Breast epithelium (tissue), 4 donors: Measurements from ENCODE around the gene LRRC30. TPM values are rescaled to one million over a fixed set of nuclear protein-coding genes. Genes with fewer than 3 reads are reported as not detected.

Source experiments
- DNase-seq, 2 donors: peaks; one replicate each; pipeline ENCODE4 v3.0.0-alpha.2; 2019; ENCODE audit warnings: low spot score in 2 of 2
- H3K27ac ChIP-seq, 2 donors: fragments of 200-600 bp; sonication (generic) in 1 of 2; one replicate each; pipeline ENCODE4 v1.5.1; 2016 to 2019; ENCODE audit warnings: mild to moderate bottlenecking in 1 of 2
- H3K27me3 ChIP-seq, 2 donors: fragments of 200-600 bp; sonication (generic) in 1 of 2; one replicate each; pipeline versions ENCODE4 v1.5.1 to v1.6.0; 2017 to 2019; ENCODE audit warnings: control low read depth in 1 of 2, mild to moderate bottlenecking in 1 of 2
- H3K36me3 ChIP-seq: fragments of 200-600 bp; one replicate; pipeline ENCODE4 v1.5.1; 2019
- H3K4me1 ChIP-seq, 2 donors: fragments of 200-600 bp; sonication (generic); one replicate each; pipeline ENCODE4 v1.5.1; 2016 to 2019; ENCODE audit warnings: control low read depth in 1 of 2
- H3K4me3 ChIP-seq, 3 donors: fragments of 200-600 bp; sonication (generic); 1 replicate in 2 of 3; 2 replicates in 1 of 3; pipeline ENCODE4 v1.5.1; 2016 to 2019; ENCODE audit warnings: mild to moderate bottlenecking in 3 of 3, moderate library complexity in 2 of 3
- H3K9me3 ChIP-seq, 2 donors: fragments of 200-600 bp; sonication (generic) in 1 of 2; one replicate each; pipeline ENCODE4 v1.5.1; 2016 to 2019; ENCODE audit warnings: control low read depth in 1 of 2
- CTCF ChIP-seq, 3 donors: fragments of 450-650 bp; IDR thresholded peaks; one replicate each; pipeline ENCODE4 v1.5.1; 2016 to 2017; ENCODE audit warnings: antibody characterized with exemption in 3 of 3, mild to moderate bottlenecking in 3 of 3, moderate library complexity in 3 of 3
- POLR2A ChIP-seq: fragments of 450-650 bp; IDR thresholded peaks from one replicate; pipeline ENCODE4 v1.6.1; 2016; ENCODE audit warnings: antibody characterized with exemption, mild to moderate bottlenecking, moderate library complexity
- POLR2AphosphoS5 ChIP-seq, 3 donors: sonication (generic); formaldehyde crosslinking; IDR thresholded peaks; one replicate each; pipeline ENCODE4 v1.6.1; 2017; ENCODE audit warnings: antibody characterized with exemption in 3 of 3
- intact Hi-C: fragments of 100-400 bp; cut with DNase I; formaldehyde crosslinking; loops from one replicate; pipeline ENCODE4 v1.15.1; 2023; ENCODE audit warnings: low total_unique reads
- total RNA-seq, 3 donors: library from RNA; depleted of rRNA; stranded (reverse); fragments of >200 nt; gene quantifications; one replicate each; pipeline ENCODE4 v1.1.0, GENCODE V29; 2016

The LRRC30 gene
- total RNA-seq, 3 donors from 2014 or later, result not detected

DNA sequence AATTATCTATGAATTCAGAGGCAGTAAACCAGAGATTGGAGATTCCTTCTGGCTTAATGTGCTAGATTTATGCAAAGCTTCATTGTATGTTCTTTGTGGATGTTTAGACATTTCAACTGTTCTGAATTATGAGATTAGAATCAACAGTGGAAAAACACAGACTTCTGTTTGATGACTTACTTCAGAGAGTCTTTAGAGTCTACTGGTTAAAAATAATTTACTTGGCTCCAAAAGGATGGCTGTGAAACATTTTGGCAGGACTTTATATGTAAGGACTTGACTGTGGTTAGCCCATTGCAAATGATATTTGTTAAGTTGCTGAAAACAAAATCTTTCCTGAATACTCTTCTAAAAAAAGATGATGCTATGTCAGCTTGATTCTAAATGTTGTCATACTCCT, 25.5 kb upstream of the LRRC30 start:
- Histone ChIP-seq H3K9me3 (no peaks in the 10 kb centered on the region), H3K27me3 (no peaks in the 10 kb centered on the region), H3K4me3 (no peak overlapping the region), H3K4me1 (peaks cover 0 to 6% of the 10 kb centered on the region in 2 donors), H3K36me3 (no peaks in the 10 kb centered on the region), H3K27ac (peak overlapping the region; percentile 27 to 62)
- no peak for TF ChIP-seq POLR2AphosphoS5 (IDR thresholded peaks at IDR 0.05)
- no peak for TF ChIP-seq POLR2A
- no peak for TF ChIP-seq CTCF (IDR thresholded peaks at IDR 0.05)
- DNase-seq, result no peak
- intact Hi-C loops, result no loop called here

DNA sequence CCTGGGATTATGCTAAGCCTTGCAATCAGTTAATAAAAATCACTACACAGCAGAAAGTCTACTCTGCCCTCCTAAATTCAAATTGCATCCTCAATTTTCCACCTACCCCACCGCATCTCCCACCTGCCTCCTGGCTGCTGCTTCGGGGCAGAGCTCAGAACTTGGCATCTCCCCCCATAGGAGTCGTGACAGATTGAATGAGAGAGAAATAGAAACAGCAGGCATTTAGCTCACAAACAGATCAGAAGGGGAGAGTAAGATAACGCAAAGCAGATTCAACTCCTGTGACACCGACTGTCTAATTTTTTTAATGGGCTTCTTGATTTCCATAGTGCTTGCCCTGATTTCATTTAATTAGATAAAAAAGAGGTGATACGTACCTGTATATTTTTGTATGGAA, 24.7 kb upstream of the LRRC30 start:
- TF ChIP-seq POLR2A, result no peak
- TF ChIP-seq POLR2AphosphoS5 (IDR thresholded peaks at IDR 0.05), result no peak
- no peak for TF ChIP-seq CTCF (IDR thresholded peaks at IDR 0.05)
- H3K9me3 ChIP-seq, result no peaks in the 10 kb centered on the region
- H3K27me3 ChIP-seq, result no peaks in the 10 kb centered on the region
- intact Hi-C loops, result no loop called here
- H3K36me3 ChIP-seq, result no peaks in the 10 kb centered on the region
- no peak for DNase-seq
- H3K4me1 ChIP-seq, result peaks cover 0 to 6% of the 10 kb centered on the region in 2 donors
- H3K4me3 ChIP-seq, result no peak overlapping the region
- H3K27ac ChIP-seq, result no peak overlapping the region

DNA sequence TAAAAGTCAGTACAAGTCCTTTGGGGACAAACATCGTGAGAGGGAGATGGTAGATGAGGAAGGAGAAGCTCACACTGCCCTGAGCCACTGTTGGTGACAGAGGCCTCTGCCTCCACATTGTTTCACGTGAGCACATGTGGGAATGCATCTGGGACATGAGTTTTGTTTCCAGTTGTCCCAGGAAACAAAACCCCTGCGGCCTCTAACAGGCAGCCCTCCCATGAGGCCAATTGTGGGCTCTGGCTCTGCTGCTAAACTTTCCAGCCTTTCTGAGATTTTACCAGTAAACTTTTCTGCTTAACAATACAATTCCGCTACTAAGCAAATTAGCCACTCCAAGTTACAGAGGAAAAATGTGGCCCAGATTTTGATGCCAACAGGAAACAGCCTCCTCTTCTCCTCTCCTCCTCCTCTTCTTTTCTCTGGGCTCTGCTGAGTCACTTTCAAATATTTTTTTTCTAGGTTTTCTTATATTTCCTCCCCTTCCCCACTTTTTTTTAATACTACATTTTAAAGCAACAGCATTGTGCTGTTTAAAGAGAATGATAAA, 23.4 kb upstream of the LRRC30 start:
- no peak for DNase-seq
- H3K36me3 ChIP-seq, result no peaks in the 10 kb centered on the region
- H3K27ac ChIP-seq, result peak overlapping the region in 1 of 2 donors; percentile 52
- intact Hi-C loops, result no loop called here
- no peaks in the 10 kb centered on the region for H3K9me3 ChIP-seq
- no peaks in the 10 kb centered on the region for H3K27me3 ChIP-seq
- TF ChIP-seq CTCF (IDR thresholded peaks at IDR 0.05), result no peak
- peaks cover 0 to 6% of the 10 kb centered on the region in 2 donors for H3K4me1 ChIP-seq
- H3K4me3 ChIP-seq, result no peak overlapping the region

DNA sequence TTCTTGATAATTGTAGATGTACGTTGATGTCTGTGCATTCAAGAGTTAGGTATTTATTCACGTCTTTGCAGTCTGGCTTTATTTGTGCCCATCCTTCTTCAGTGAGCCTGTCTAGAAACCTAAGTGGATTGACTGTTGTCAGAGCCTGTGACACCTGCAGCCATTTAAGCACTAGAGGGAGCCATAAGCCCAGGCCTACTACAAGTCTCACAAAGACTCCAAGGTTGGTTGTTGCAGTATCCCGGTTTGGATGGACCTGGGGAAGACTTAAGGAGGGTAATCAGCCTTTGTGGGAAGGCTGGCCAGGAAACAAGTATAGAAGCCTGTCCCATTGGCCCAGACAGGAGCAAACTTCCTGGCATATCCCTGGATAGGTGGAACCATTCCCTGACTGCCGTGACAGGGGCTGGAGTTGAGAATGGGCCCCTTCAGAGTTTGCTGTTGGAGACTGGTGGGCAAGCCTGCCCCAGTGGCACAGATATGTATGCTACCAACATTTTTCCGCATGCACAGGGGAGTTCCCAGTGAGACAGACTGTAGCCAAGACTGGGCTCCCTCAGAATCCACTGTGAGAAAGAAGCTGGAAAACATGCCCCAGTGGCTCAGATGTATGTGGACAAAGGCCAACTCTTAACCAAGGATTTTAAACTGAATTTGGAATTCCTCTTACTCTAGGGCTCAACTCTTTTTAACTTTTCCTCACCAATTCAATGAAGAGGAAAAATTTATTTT, 9.3 kb upstream of the LRRC30 start:
- TF ChIP-seq CTCF (IDR thresholded peaks at IDR 0.05) (peak in 1 of 3 donors; percentile 20), POLR2AphosphoS5 (IDR thresholded peaks at IDR 0.05) (no peak)
- no peaks in the 10 kb centered on the region for H3K27me3 ChIP-seq
- no peak for DNase-seq
- no peaks in the 10 kb centered on the region for H3K36me3 ChIP-seq
- intact Hi-C loops, result no loop called here
- H3K4me3 ChIP-seq, result no peak overlapping the region
- no peak overlapping the region for H3K27ac ChIP-seq
- H3K9me3 ChIP-seq, result no peaks in the 10 kb centered on the region
- no peaks in the 10 kb centered on the region for H3K4me1 ChIP-seq

DNA sequence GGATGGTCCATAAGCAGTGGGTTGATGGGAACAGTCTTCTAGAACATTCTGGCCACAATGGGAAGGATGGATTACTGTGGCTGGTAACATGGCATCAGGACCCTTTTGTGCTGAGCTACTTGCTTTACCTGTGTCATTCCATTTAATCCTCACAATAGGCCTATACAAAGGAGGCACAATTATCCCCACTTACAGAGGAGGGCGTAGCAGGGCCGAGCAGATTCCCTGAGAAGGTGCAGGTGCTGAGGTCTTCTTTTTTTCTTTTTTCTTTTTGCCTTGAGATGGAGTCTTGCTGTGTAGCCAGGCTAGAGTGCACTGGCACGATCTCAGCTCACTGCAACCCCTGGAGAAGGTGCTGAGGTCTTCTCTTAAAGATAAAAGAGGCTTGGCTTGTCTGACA, 6.7 kb upstream of the LRRC30 start:
- Histone ChIP-seq H3K4me3 (no peak overlapping the region), H3K27me3 (no peaks in the 10 kb centered on the region), H3K9me3 (no peaks in the 10 kb centered on the region), H3K27ac (no peak overlapping the region), H3K36me3 (no peaks in the 10 kb centered on the region), H3K4me1 (no peaks in the 10 kb centered on the region)
- TF ChIP-seq POLR2AphosphoS5 (IDR thresholded peaks at IDR 0.05) (no peak), POLR2A (no peak), CTCF (IDR thresholded peaks at IDR 0.05) (no peak)
- intact Hi-C loops, result no loop called here
- no peak for DNase-seq
